ENCODE results near the gene FNDC1.

FNDC1 gene

DNA sequence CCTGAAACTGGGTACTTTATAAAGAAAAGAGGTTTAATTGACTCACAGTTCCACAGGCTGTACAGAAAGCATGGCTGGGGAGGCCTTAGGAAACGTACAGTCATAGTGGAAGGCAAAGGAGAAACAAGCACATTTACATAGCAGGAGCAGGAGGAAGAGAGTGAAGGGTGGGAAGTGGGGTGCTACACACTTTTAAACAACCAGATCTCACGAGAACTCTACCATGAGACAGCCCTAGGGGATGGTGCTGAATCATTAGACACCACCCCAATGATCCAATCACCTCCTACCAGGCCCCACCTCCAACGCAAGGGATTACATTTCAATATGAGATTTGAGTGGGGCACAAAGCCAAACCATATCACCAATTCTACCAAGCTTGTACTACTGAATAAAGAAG, 7.4 kb upstream of the FNDC1 start:
- no peaks in the 10 kb centered on the region for H3K4me1 ChIP-seq
- H3K4me3 ChIP-seq (ENCODE audit: low read depth, low read length): no peak overlapping the region
- no peaks in the 10 kb centered on the region for H3K9me3 ChIP-seq
- H3K36me3 ChIP-seq: no peaks in the 10 kb centered on the region
- TF ChIP-seq, protein P1, sequence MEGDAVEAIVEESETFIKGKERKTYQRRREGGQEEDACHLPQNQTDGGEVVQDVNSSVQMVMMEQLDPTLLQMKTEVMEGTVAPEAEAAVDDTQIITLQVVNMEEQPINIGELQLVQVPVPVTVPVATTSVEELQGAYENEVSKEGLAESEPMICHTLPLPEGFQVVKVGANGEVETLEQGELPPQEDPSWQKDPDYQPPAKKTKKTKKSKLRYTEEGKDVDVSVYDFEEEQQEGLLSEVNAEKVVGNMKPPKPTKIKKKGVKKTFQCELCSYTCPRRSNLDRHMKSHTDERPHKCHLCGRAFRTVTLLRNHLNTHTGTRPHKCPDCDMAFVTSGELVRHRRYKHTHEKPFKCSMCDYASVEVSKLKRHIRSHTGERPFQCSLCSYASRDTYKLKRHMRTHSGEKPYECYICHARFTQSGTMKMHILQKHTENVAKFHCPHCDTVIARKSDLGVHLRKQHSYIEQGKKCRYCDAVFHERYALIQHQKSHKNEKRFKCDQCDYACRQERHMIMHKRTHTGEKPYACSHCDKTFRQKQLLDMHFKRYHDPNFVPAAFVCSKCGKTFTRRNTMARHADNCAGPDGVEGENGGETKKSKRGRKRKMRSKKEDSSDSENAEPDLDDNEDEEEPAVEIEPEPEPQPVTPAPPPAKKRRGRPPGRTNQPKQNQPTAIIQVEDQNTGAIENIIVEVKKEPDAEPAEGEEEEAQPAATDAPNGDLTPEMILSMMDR (IDR thresholded peaks at IDR 0.05; ENCODE audit: low read depth, low read length): no peak
- DNase-seq: no peak
- H3K27me3 ChIP-seq: peaks cover 51% of the 10 kb centered on the region

DNA sequence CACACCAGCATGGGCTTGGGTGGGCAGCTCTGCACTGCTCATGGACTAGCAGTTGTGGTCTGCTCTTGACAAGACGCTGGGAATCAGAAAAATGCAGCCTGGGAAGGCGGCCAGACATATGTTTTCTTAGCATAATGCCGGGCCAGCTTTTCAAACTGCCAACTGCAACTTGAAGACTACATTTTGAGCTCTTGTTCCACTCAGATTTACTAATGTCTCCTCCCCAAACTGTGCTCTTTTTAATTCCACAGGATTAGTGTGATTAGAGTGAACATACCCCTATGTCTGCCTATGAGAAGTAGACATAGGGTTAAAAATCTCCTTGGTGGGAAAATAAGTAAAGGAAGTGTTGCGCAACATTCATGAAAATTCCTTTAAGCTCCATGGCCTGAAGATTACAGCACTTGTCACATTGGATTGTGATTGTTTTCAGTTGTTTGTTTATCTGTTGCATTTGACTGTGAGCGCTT, 5.3 kb upstream of the FNDC1 start:
- TF ChIP-seq, protein P1 (IDR thresholded peaks at IDR 0.05; ENCODE audit: low read depth, low read length): no peak
- Histone ChIP-seq H3K27me3 (peaks cover 65% of the 10 kb centered on the region), H3K4me3 (ENCODE audit: low read depth, low read length) (no peak overlapping the region), H3K36me3 (no peaks in the 10 kb centered on the region), H3K4me1 (no peaks in the 10 kb centered on the region), H3K9me3 (no peaks in the 10 kb centered on the region)
- no peak for DNase-seq

DNA sequence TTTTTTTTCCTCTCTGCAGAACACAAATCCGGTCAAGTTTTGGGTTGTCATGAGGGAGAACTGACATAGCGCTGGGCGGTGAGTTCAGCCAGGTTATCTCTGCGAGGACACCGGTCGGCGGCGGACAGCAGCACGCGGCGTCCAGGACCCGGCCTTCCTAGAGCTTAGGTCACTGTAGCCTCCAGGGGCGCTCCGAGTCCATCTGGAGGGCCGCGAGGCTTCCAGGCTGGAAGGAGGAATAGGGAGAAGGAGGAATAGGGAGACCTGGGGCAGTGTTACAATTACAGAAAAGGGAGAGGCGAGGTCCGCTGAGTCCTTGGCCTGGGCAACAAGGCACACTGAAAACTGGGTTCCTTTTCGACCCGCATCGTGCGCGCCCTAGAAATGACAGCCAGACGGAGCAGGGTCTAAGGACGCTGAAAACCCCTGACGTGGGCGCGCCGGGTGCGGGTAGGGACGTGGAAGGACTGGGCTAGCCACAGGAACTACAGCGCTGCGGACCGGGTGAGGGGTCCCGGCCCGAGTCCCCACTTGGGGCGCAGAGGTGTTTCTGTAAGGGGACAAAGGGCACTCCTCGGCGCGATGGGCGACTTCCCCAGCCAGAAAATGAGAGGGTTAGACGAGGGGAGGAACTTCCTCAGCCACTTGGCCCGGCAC, 536 bp upstream of the FNDC1 start:
- Histone ChIP-seq H3K27me3 (peaks cover 100% of the 10 kb centered on the region), H3K36me3 (no peaks in the 10 kb centered on the region), H3K4me1 (no peaks in the 10 kb centered on the region), H3K4me3 (ENCODE audit: low read depth, low read length) (peak overlapping the region; percentile 8), H3K9me3 (no peaks in the 10 kb centered on the region)
- TF ChIP-seq, protein P1 (IDR thresholded peaks at IDR 0.05; ENCODE audit: low read depth, low read length): no peak; the same call in 1 of the 2 replicates
- peak; percentile 40 for DNase-seq

DNA sequence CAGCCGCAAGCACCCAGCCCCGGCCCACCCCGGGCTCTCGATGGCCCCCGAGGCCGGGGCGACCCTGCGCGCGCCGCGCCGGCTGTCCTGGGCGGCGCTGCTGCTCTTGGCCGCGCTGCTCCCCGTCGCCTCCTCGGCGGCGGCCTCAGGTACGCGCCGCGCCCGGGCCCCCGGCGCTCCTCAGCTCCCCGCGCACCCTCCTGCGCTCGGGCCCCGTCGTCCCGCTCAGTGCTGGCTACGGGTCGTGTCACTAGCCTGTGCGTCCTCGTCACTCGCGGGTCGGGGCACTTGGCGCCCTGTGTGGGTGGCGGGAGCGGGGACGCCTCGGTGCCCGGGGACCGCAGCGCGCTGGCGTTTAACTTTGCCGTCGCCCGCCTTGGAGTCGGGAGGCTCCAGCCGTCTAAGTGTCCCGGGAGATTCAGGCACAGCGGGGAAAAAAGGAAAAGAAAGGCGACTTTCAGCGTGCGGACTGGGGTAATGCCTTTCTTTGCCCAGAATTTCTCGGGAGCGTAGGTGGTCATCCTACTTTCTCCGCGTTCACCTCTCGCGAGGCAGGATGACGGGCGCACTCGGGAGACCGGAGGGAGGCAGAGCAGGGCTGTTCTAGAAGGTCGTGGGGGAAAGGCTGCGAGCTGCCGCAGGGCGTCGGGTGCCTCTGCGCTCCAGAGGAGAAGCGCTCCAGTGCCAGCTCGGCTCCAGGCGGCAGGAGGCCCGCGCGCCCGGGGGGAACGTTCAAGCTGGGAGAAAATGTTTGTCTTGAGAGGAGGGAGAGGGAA, 545 bp downstream of the FNDC1 start:
- TF ChIP-seq, protein P1 (IDR thresholded peaks at IDR 0.05; ENCODE audit: low read depth, low read length): no peak
- no peaks in the 10 kb centered on the region for H3K4me1 ChIP-seq
- H3K4me3 ChIP-seq (ENCODE audit: low read depth, low read length): no peak overlapping the region
- H3K36me3 ChIP-seq: no peaks in the 10 kb centered on the region
- H3K27me3 ChIP-seq: peaks cover 99% of the 10 kb centered on the region
- H3K9me3 ChIP-seq: no peaks in the 10 kb centered on the region
- peak; percentile 11 for DNase-seq

DNA sequence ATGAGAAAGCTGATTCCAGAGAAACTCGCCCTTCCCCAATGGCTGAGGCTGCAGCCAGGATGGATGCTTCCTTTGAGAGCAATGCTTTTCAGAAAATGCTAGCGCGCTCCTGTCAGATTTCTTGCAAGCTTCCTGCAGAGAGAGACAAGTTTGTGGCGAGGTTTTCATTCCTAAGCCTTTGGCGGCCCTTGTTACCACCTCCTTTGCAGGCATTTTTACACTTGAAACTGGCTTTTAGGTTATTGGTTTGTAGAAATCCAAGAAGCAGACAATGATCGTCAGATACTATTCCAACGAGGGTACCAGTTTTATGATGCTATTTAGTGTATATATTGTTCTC, 1.1 kb downstream of the FNDC1 start:
- Histone ChIP-seq H3K4me3 (ENCODE audit: low read depth, low read length) (no peak overlapping the region), H3K36me3 (no peaks in the 10 kb centered on the region), H3K27me3 (peaks cover 94% of the 10 kb centered on the region), H3K9me3 (no peaks in the 10 kb centered on the region), H3K4me1 (no peaks in the 10 kb centered on the region)
- TF ChIP-seq, protein P1 (IDR thresholded peaks at IDR 0.05; ENCODE audit: low read depth, low read length): no peak
- no peak for DNase-seq

Data from BE2C (cell line).